Body of pancreas (tissue), 4 donors: ENCODE data around the gene PPP3R1. TPM values are rescaled to one million over a fixed set of nuclear protein-coding genes. Genes with fewer than 3 reads are reported as not detected.
A peak's percentile ranks its signal among the peaks of the same experiment; 100 is the strongest.

Experiments used
- ATAC-seq: fragments of 150-250 bp; one replicate; pipeline ENCODE4 v1.9.1; 2016
- DNase-seq, 4 donors: peaks; one replicate each; pipeline ENCODE4 v3.0.0-alpha.2; 2019
- H3K27ac ChIP-seq, 4 donors: fragments of 200-600 bp; sonication (generic); 1 replicate in 3 of 4; 2 replicates in 1 of 4; pipeline versions ENCODE4 v1.5.1 to v1.6.1; 2016 to 2019; ENCODE audit warnings: mild to moderate bottlenecking in 1 of 4, mixed read lengths in 1 of 4, moderate library complexity in 1 of 4
- H3K27me3 ChIP-seq, 2 donors: fragments of 200-600 bp; sonication (generic); one replicate each; pipeline ENCODE4 v1.6.0; 2016; ENCODE audit warnings: mild to moderate bottlenecking in 1 of 2
- H3K36me3 ChIP-seq, 2 donors: fragments of 200-600 bp; sonication (generic); replicated peaks in 1 of 2; 2 replicates each; pipeline ENCODE4 v1.5.1; 2016; ENCODE audit warnings: low read depth in 2 of 2; ENCODE audit not compliant: insufficient read depth in 1 of 2
- H3K4me1 ChIP-seq: fragments of 200-600 bp; sonication (generic); one replicate; pipeline ENCODE4 v1.6.0; 2016
- H3K4me3 ChIP-seq, 2 donors: fragments of 200-600 bp; sonication (generic); 1 replicate in 1 of 2; 2 replicates in 1 of 2; pipeline ENCODE4 v1.5.1; 2016 to 2019
- H3K9me3 ChIP-seq, 3 donors: fragments of 200-600 bp; sonication (generic); 1 replicate in 2 of 3; 2 replicates in 1 of 3; pipeline ENCODE4 v1.5.1; 2016
- CTCF ChIP-seq, 7 experiments: fragments of 450-650 bp in 4 of 7; fragments of 200-600 bp in 3 of 7; sonication (generic) in 3 of 7; IDR thresholded peaks; one replicate each; pipeline ENCODE4 v1.5.1; 2016 to 2019; ENCODE audit warnings: antibody characterized with exemption in 7 of 7
- POLR2A ChIP-seq, 3 donors: fragments of 450-650 bp; IDR thresholded peaks; one replicate each; pipeline ENCODE4 v1.6.1; 2016; ENCODE audit warnings: antibody characterized with exemption in 3 of 3, mild to moderate bottlenecking in 2 of 3
- WGBS, 2 donors: methylation state at CpG; one replicate each; pipeline ENCODE4 v1.1.5; 2017; 5-methylcytosine and 5-hydroxymethylcytosine counted together
- intact Hi-C: fragments of 100-400 bp; cut with DNase I; formaldehyde crosslinking; loops from one replicate; pipeline ENCODE4 v1.15.1; 2023
- total RNA-seq, 2 donors: library from RNA; depleted of rRNA; stranded (reverse); fragments of >200 nt; gene quantifications; one replicate each; pipeline ENCODE4 v1.1.0, GENCODE V29; 2016

Gene PPP3R1
- total RNA-seq, 2 donors from 2014 or later: 11.2 to 15.6 TPM

GRCh38 chr2:68234405-68234804 is 17.9 kb downstream of the PPP3R1 start:
- Histone ChIP-seq H3K9me3 (no peaks in the 10 kb centered on the region), H3K27ac (no peak overlapping the region), H3K27me3 (no peaks in the 10 kb centered on the region), H3K4me1 (peaks cover 49% of the 10 kb centered on the region), H3K4me3 (no peak overlapping the region), H3K36me3 (no peaks in the 10 kb centered on the region)
- WGBS, 2 donors: 86 to 88% methylated on average over 4 of the region's 4 CpGs
- intact Hi-C loops: no loop called here
- DNase-seq: no peak
- no peak for TF ChIP-seq POLR2A (IDR thresholded peaks at IDR 0.05)
- TF ChIP-seq CTCF (IDR thresholded peaks at IDR 0.05): no peak
- no peak for ATAC-seq

- intact Hi-C loops: no loop called here
- no peak for ATAC-seq
- no peak for DNase-seq
- 0 to 34% methylated on average over 1 of the region's 1 CpG for WGBS, 2 donors
- H3K36me3 ChIP-seq: no peaks in the 10 kb centered on the region
- peaks cover 29% of the 10 kb centered on the region for H3K4me1 ChIP-seq
- no peak overlapping the region for H3K4me3 ChIP-seq
- no peaks in the 10 kb centered on the region for H3K27me3 ChIP-seq
- H3K9me3 ChIP-seq: no peaks in the 10 kb centered on the region
- no peak overlapping the region for H3K27ac ChIP-seq
- TF ChIP-seq CTCF (IDR thresholded peaks at IDR 0.05) (no peak), POLR2A (IDR thresholded peaks at IDR 0.05) (no peak)
Measured at GRCh38 chr2:68231061-68231372, 21.3 kb downstream of the PPP3R1 start.

- WGBS, 2 donors: 60 to 78% methylated on average over 5 of the region's 5 CpGs
- Histone ChIP-seq H3K36me3 (no peaks in the 10 kb centered on the region), H3K9me3 (no peaks in the 10 kb centered on the region), H3K27ac (no peak overlapping the region), H3K4me3 (no peak overlapping the region), H3K4me1 (peaks cover 31% of the 10 kb centered on the region), H3K27me3 (no peaks in the 10 kb centered on the region)
- DNase-seq: no peak
- no peak for ATAC-seq
- intact Hi-C loops: no loop called here
- no peak for TF ChIP-seq POLR2A (IDR thresholded peaks at IDR 0.05)
- TF ChIP-seq CTCF (IDR thresholded peaks at IDR 0.05): no peak
Measured at GRCh38 chr2:68230241-68231060, 21.9 kb downstream of the PPP3R1 start.

GRCh38 chr2:68226794-68227193 is 25.5 kb downstream of the PPP3R1 start:
- Histone ChIP-seq H3K4me1 (peaks cover 37% of the 10 kb centered on the region), H3K27me3 (no peaks in the 10 kb centered on the region), H3K4me3 (no peak overlapping the region), H3K9me3 (no peaks in the 10 kb centered on the region), H3K36me3 (no peaks in the 10 kb centered on the region), H3K27ac (no peak overlapping the region)
- DNase-seq (no peak), ATAC-seq (no peak)
- intact Hi-C loops: no loop called here
- TF ChIP-seq CTCF (IDR thresholded peaks at IDR 0.05) (no peak), POLR2A (IDR thresholded peaks at IDR 0.05) (no peak)
- WGBS, 2 donors: 47 to 48% methylated on average over 2 of the region's 2 CpGs

- Histone ChIP-seq H3K4me1 (peaks cover 29% of the 10 kb centered on the region), H3K9me3 (no peaks in the 10 kb centered on the region), H3K36me3 (no peaks in the 10 kb centered on the region), H3K27ac (peak overlapping the region in 1 of 4 donors; percentile 2), H3K4me3 (no peak overlapping the region), H3K27me3 (no peaks in the 10 kb centered on the region)
- DNase-seq (peak; percentile 21 to 40 (median 32)), ATAC-seq (peak; percentile 56)
- intact Hi-C loops: no loop called here
- TF ChIP-seq POLR2A (IDR thresholded peaks at IDR 0.05) (no peak), CTCF (IDR thresholded peaks at IDR 0.05) (peak in 2 of 7 experiments; percentile 22 to 27)
- 15 to 17% methylated on average over 2 of the region's 2 CpGs for WGBS, 2 donors
Measured at GRCh38 chr2:68225119-68225632, 27.2 kb downstream of the PPP3R1 start.
